OCI-LY1 (cell line): Measurements from ENCODE around the gene GNAI2.

Source experiments
- CTCF ChIP-seq: fragments of 200-600 bp; sonication (generic), shearing (Covaris generic); IDR thresholded peaks from 2 replicates; pipeline ENCODE4 v1.5.1; 2017; ENCODE audit warnings: mild to moderate bottlenecking, antibody characterized with exemption, low read length, moderate library complexity, mixed read lengths
- EZH2 ChIP-seq: fragments of 200-600 bp; sonication (generic), shearing (Covaris generic); IDR thresholded peaks from 2 replicates; pipeline ENCODE4 v1.8.0; 2017; ENCODE audit warnings: borderline replicate concordance, mixed run types, mild to moderate bottlenecking, antibody characterized with exemption, low read length, moderate library complexity, mixed read lengths

GRCh38 chr3:50214824-50215223, 21.2 kb upstream of the GNAI2 start:
- TF ChIP-seq CTCF: no peak
- no peak for TF ChIP-seq EZH2
